ENCODE results near the gene METTL3.

DNA sequence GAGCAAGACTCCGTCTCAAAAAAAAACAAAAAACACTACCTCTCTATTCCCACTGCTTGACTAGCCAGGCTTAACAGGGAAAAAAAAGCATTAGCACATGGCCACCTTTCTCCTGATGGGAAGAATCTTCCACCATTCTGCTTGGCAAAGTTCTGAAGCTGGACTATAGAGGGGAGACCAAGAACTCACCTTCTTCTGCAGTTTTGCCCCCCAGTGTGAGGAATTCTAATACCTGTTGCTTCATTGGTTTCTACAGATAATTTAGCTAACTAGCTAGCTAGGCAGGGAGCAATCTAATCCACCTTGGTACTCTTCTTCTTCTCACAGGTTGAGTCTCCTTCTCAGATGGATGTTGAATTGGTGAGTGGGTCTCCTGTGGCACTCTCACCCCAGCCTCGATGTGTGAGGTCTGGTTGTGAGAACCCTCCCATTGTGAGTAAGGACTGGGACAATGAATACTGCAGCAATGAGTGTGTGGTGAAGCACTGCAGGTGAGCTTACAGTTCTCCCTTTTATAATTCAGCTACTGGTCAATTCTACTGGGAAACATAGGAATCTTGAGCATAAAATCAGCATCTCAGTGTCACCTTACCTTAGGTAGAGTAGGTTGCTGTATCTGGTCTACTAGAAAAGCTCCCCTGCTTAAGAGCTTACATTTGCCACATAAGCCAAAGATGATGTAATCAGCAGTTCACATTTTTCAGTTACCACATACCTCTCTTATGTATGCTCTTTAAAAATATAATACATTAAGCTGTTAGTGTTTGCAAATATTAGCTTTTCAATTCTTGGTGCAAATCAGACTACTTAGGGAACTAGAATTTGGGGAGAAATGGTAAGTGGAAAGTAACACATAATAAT, 16.0 kb downstream of the METTL3 start:
- TF ChIP-seq POLR2A (IDR thresholded peaks at IDR 0.05; ENCODE audit: low read depth, low read length) (no peak), TAF1 (IDR thresholded peaks at IDR 0.05; ENCODE audit: low read depth, low read length) (no peak), SPI1 (IDR thresholded peaks at IDR 0.05; ENCODE audit: low read depth, low read length) (no peak), POLR2AphosphoS5 (IDR thresholded peaks at IDR 0.05; ENCODE audit: low read depth, low read length) (no peak), PAX5 (IDR thresholded peaks at IDR 0.05; ENCODE audit: insufficient read depth, low read length, severe bottlenecking) (no peak)
